Smooth muscle cell of the brain vasculature (primary cell): Measurements from ENCODE around the gene CHRNA10.

Experiments used
- DNase-seq: peaks from one replicate; pipeline ENCODE4 v3.0.0-alpha.2; 2012; ENCODE audit warnings: low read depth, low spot score

Gene CHRNA10, protein sequence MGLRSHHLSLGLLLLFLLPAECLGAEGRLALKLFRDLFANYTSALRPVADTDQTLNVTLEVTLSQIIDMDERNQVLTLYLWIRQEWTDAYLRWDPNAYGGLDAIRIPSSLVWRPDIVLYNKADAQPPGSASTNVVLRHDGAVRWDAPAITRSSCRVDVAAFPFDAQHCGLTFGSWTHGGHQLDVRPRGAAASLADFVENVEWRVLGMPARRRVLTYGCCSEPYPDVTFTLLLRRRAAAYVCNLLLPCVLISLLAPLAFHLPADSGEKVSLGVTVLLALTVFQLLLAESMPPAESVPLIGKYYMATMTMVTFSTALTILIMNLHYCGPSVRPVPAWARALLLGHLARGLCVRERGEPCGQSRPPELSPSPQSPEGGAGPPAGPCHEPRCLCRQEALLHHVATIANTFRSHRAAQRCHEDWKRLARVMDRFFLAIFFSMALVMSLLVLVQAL

DNA sequence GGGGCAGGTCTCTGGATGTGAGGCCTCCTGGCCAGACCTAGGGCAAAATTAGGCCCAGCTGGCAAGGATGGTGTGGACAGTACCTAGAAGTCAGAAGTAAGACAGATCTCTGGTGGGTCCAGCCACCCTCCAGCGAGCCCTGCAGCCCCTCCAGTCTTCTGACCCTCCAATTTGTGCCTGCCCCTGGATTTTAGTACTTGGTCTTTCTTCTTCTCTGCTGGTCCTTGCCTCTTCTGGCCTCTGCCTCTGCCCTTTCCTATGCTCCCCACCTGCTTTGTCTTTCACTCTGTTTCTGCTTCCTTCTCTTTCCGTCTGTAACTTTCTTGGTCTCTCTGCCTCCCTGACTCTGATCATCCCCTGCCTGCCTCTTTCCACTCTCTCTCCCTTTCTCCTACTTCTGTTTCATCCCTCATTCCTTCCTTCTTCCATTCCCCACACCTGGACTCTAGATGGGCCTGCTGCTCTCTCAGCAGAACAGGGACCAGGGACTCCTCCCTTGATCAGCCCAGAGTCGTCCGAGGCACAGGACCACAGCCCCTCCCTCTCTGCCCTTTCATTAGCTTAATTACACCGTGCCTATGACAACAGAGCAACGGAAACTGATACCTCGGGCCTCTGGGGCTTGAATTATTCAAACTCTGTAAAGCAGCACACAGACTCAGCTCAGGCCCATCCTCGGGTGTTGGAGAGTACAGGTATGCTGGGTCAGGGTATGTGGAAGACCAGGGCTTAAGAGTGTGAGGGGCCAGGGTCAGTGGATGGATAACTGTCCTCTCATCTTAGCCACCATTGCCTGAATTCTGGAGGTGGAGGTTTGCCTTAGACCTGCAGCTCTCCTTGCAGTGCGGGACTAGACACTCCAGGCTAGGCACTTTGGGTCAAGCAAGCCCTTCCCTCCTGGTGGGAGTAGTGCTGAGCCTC is at the start of gene CHRNA10:
Gene CHRNA10 (minus strand): TSS at position 51 of the 921 bp plus-strand sequence. CDS start 72 bp downstream, outside the sequence.
- DNase-seq, result no peak

DNA sequence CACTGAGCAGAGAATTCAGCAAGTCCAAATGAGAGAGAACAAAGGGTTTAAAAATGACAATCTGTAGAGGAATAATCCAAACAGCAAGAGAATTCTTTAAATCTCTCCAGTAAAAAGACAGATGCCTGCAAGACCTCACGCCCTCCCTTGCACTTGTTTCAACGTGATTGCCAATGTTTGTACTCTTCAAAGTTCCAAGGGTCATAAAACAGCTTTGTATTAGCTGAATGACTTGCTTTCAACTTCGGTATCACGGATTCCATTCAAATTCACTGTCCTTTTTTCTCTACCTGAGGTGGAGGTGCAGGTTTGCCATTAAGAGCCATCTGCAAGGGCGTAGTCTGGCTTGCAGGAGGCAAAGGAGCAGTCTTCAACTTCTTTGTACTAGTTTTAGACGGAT is 41.1 kb upstream of the CHRNA10 start:
- DNase-seq, result no peak

DNA sequence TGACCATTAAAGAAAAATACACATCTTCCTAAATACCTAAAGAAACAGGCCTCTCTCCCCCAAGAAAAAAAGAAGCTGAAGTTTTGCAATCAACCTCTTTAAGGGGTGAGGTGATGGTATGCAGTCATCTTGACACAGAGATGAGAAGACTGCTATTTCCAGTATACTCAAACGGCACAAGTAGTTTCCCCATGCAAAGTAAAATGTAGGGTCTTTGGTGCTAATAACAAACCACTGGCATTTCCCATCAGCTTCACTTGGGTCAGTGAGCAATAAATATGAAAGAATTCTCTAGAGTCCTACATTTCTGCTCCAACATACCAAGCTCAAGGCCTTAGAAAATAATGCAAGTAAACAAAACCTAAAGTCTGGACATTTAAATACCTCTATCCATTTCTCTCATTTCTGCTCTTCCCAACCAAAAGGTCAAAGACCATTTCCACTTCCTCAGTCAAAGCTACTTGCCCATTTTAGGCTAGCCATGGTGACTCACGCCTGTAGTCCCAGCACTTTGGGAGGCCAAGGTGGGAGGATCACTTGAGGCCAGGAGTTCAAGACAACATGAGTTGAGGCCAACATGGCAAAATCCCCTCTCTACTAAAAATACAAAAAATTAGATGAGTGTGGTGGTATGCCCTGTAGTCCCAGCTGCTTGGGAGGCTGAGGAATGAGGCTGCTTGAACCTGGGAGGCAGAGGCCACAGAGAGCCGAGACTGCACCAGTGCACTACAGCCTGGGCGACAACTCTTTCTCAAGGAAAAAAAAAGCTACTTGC is 39.5 kb upstream of the CHRNA10 start:
- DNase-seq, result no peak

DNA sequence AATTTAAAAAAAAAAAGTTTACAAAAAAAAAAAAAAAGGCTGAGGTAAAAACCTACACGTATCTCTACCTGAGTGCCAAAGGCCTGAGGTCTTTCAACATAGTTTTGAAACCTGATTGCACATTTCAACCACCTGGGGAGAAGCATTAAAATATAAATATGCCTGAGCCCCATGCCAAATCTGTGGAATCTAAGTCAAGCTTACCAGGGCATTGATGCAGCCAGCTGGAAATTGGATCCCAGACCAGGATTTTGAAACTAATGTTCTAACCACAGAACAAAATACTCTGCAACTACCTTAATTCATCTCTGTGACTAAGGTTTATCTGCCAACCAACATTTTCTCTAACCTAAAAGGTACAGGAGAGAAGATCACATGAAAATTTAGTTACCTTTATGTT is 38.8 kb upstream of the CHRNA10 start:
- no peak for DNase-seq

DNA sequence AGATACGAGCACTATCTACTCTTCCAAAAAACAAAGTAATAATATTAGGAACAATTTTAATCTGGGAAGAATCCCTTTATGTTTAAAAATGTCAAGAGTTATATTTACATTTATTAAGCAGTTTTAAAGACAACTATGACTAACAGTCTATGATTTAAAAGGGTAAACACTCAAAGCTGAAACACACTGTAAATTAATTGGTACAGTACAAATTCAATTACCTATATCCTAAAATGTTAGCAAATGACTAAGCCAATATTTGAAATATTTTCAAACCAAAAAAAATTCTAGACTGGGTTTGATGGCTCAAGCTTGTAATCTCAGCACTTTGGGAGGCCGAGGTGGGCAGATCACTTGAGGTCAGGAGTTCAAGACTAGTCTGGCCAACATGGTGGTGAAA is 36.0 kb upstream of the CHRNA10 start:
- no peak for DNase-seq

DNA sequence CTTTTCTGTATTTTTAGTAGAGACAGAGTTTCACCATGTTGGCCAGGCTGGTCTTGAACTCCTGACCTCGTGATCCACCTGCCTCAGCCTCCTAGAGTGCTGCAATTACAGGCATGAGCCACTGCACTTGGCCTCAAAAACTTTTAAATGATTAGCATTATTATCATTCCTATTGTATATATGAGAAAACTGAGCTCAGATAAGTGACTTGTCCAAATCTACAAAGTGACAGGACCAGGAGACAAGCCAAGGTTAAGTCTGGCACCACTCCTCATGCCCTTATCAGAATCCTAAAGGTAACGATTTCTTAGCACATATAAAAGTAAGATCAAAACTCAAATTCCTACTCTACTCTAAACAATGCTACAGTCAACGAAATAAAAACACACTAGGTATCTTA is 32.2 kb upstream of the CHRNA10 start:
- DNase-seq, result no peak

DNA sequence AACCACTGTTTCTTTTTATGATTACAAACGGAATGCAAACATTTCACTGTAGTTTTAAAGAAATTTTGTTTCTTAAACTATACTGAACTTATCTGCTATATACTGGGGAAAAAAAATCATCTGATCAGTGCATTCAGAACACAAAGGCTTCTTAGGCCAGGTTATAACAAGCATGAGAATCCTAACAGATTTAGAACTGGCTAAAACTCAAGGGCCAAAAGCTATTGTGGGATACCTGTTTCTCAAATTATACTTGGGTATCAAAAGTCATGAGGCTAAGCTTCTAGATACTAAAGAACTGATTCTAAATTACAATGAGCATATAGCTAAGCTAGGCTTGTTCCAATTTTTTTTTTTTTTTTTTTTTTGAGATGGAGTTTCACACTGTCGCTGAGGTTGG is 29.7 kb upstream of the CHRNA10 start:
- DNase-seq, result no peak

DNA sequence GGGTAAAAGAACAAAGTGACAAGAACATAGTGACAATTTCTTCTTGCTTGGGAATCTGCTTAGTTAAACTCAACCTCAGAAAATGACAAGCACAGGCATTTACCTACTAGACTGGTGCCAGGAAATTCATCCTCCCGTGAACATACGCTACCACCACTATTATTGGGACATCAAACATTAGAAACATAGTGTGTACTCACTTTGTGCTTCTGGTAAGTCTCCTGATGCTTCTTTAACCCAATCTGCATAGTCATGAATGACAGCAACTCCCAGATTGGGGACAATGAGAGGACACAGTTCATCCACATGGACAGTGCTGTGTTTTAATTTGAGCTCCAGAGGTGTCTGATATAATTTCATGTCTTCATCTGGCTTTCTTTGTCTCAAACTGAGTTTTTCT is 29.2 kb upstream of the CHRNA10 start:
- DNase-seq, result no peak

DNA sequence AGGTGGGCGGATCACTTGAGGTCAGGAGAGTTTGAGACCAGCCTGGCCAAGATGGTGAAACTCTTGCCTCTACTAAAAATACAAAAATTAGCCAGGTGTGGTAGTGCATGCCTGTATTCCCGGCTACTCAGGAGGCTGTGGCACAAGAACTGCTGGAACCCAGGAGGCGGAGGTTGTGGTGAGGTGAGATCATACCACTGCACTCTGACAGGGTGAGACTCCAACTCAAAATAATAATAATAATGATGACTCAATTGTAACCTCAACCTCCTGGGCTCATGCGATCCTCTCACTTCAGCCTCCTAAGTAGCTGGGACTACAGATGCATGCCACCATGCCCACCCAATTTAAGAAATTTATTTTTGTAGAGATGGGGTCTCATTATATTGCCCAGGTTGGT is 15.6 kb upstream of the CHRNA10 start:
- no peak for DNase-seq

DNA sequence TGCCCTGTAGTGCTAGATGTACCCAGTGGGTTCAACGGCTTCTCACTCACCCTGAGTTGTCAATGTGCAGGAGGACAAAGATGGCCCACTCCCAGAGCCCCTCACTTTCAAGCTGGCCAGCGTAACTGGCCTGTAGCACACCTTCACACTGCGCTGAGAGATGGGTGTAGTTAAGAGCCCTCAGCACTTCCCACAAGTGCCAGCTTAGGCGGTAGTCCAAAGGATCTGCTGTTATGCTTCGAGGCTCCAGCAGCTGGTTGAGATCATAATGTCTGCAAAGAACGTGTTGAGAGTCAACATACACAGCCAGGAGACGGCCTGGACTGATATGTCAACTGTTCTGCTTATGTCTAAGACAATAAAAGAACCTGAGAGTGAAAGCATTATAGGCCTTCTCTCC is 14.7 kb upstream of the CHRNA10 start:
- DNase-seq, result no peak

DNA sequence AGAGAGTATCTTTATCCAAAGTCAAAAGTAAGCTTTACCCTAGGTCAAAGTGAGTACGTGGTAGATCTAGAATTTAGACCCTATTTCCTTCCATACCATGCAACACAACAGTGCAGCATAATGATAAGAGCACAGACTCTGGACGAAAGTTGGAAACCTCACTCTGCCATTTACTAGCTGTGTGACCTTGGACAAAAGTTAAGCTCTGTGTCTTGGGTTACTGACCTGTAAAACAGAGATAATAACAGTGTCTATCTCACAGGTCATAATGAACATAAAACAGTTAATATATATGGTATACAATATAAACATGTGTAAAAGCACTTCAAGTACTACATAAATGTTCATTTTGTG is 13.6 kb upstream of the CHRNA10 start:
- no peak for DNase-seq

DNA sequence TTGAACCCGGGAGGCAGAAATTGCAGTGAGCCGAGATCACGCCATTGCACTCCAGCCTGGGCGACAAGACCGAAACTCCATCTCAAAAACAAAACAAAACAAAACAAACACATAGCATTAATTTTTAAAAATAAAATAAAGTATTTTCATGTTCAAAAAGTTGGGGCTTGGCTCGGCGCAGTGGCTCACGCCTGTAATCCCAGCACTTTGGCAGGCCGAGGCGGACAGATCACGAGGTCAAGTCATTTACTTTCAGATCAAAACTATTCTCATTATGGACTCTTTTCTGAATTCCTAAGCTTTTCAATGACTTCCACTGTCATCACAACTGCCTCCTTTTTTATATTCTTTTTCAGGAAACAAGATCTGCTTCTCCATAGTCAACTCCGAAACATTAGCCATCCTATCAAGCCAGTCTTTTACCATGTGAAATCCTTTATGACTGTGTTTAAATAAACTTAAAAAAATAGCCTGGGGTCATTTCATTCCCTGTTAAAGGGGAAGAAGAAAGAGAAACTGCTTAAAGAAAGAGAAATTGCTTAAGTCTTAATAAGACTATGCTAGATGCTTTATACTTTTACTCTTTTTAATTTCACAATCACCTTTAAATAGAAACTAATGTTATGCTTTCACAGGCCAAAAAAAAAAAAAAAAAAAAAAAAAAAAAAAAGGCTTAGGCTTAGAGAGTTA is 13.1 kb upstream of the CHRNA10 start:
- no peak for DNase-seq

DNA sequence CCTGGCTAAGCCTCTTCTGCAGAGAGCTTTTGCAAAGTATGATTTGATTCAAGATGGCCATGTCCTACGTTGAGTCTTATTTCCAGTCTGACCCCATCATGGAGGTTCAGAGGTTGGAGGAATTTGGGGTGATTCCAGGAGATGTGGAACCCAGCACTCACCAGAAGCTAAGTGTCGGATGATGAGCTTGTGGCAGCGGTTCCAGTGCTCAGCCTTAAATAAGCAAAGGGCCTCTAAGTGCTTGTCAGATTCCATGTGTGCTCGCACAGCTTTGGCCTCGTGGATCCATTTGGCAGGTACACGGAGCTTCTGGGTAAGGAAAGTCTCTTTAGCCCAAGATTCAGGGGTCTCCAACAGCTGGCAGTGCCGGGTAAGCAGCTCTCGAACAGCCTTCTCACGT is 11.9 kb upstream of the CHRNA10 start:
- DNase-seq, result no peak

DNA sequence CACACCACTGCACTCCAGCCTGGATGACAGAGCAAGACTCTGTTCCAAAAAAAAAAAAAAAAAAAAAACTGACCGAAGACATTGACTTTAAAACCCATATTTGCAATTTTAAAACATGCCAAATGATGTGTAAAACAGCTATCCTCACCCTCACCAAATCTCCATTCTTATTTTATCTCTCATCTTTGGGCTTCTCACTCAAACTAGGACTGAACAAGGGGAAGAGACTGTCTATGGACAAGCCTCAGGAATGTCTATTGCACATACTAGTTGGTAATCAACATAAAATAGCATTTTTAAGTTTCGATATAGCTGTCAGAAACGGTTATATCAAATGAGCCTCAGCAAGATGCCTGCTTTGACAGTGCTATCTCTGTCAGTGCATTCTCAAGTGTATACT is 7.9 kb upstream of the CHRNA10 start:
- no peak for DNase-seq

DNA sequence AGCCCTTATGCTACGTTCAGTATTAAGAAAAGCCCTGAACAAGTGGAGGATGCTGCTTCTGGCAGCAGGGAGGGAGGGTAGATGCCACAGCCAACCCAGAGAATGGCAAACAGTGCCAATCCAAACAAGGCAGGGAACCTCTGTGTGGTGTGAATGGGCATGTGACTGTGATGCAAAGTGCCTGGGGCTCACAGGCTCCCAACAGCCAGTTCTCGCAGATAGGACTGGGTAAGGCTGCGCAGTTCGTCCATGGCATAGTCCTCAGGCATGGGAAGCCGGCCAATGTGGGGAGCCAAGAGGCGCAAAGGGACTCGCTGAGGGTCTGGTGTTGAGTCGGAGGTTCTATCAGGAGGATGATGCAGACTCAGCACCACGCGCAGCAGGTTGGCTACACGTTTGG is 4.8 kb upstream of the CHRNA10 start:
- DNase-seq, result no peak

DNA sequence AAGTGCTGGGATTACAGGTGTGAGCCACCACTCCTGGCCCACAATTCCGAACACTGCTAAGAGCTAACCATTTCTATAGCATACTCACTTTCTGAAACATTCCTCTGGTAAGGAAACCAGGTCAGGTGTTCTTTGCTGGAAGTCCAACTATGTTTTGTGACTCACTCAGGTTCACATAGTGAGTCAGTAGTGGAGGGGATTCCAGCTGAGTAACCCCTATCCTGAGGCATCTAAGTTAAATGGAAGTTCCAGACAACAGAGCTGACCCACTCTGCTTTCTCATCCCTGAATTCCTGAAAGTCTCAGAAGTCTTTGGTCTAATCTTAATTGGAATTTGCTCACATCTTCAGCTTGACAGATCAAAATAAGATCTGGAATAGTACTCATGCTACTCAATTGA is 3.0 kb upstream of the CHRNA10 start:
- peak; percentile 3 for DNase-seq

DNA sequence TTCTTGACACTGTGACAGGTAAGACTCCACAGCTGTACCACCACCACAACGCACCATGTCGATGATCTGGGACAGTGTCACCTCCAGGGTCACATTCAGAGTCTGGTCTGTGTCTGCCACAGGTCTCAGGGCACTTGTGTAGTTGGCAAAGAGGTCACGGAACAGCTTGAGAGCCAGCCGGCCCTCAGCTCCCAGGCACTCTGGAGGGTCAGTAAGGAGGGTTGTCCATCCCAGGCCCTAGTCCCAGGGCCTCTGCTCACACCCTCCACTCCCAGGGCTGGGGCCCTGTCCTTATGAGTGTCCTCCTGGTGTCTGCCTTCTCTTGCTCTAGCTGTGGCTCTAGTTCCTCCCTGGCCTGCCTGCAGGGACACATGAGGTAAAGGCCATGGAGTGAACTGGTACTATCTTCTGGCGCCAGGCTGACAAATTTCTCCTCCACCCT is 1.4 kb downstream of the CHRNA10 start:
- no peak for DNase-seq

DNA sequence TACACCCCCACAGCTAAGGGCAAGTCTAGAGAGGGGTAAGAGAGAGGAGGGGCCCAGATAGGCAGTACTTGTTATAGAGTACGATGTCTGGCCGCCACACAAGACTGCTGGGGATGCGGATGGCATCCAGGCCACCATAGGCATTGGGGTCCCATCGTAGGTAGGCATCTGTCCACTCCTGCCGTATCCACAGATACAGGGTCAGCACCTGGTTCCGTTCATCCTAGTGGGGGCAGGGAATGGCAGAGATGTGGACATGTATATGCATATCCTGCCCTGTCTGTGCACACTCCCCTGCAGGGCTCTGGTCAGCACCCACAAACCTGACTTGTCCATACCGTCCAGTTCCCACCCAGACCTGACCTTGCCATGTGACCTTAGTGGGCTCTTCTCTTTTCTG is 2.1 kb downstream of the CHRNA10 start:
- DNase-seq, result no peak

DNA sequence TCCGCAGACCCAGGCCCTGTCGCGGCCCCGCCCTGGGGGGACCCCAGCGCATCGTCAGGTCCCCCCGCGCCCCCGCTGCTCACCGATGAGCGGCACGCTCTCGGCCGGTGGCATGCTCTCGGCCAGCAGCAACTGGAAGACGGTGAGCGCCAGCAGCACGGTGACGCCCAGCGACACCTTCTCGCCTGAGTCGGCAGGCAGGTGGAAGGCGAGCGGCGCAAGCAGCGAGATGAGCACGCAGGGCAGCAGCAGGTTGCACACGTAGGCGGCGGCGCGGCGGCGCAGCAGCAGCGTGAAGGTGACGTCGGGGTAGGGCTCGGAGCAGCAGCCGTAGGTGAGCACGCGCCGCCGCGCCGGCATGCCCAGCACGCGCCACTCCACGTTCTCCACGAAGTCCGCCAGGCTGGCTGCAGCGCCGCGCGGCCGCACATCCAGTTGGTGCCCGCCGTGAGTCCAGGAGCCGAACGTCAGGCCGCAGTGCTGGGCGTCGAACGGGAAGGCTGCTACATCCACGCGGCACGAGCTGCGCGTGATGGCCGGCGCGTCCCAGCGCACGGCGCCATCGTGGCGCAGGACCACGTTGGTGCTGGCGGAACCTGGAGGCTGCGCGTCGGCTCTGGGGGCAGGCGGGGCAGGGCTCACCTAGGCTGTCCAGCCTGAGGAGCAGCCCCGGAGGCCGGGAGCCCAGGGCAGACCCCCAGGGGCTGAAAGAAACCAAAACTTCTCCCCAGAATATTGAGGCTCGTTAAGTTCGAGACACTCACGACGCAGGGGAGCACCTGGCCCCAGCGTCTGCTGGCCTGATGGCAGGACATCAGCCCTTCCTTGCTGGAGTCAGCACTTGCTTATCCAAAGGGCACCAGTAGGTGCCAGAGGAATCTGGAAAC is 3.8 kb downstream of the CHRNA10 start:
- no peak for DNase-seq

DNA sequence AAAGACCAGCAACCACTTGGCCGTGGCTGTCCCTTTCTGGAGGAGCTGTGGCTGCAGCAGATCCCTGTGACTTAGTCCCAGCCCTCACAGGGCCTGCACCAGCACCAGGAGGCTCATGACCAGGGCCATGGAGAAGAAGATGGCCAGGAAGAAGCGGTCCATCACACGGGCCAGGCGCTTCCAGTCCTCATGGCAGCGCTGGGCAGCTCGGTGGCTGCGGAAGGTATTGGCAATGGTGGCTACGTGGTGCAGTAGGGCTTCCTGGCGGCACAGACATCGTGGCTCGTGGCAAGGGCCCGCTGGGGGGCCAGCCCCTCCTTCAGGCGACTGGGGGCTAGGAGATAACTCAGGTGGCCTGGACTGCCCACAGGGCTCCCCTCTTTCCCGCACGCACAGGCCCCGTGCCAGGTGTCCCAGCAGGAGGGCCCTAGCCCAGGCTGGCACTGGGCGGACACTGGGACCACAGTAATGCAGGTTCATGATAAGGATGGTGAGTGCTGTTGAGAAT is 5.1 kb downstream of the CHRNA10 start:
- DNase-seq, result no peak
